A172 (cell line): ENCODE data around the gene NFE2L1. TPM values are rescaled to one million over a fixed set of nuclear protein-coding genes. Genes with fewer than 3 reads are reported as not detected.
A peak's percentile ranks its signal among the peaks of the same experiment; 100 is the strongest.
"Not testable (repeated sequence)": the region's sequence is repeated elsewhere in the genome, so short reads cannot be mapped to it uniquely, and the experiment has no call there.

Experiments
- DNase-seq: peaks from one replicate; pipeline ENCODE4 v3.0.0-alpha.2; 2015; ENCODE audit warnings: low spot score
- total RNA-seq: library from RNA; depleted of rRNA; stranded (reverse); fragments of >200 nt; shearing (Covaris generic); gene quantifications from 2 replicates; pipeline ENCODE4 v1.2.3, GENCODE V29; 2014

NFE2L1 gene
- total RNA-seq, 1 experiment from 2014 or later, result 140 TPM

GRCh38 chr17:48023400-48024148 lies 24.6 kb upstream of the NFE2L1 start:
- peak; percentile 85 for DNase-seq

- peak; percentile 88 for DNase-seq
Observed at GRCh38 chr17:48024149-48025039, 23.8 kb upstream of the NFE2L1 start.

GRCh38 chr17:48025040-48025903 lies 22.9 kb upstream of the NFE2L1 start:
- peak; percentile 97 for DNase-seq

- no peak for DNase-seq
Observed at GRCh38 chr17:48025904-48026501, 22.2 kb upstream of the NFE2L1 start.

- DNase-seq, result peak; percentile 91
Observed at GRCh38 chr17:48026502-48027321, 21.4 kb upstream of the NFE2L1 start.

- DNase-seq, result no peak
Observed at GRCh38 chr17:48027322-48027981, 20.7 kb upstream of the NFE2L1 start.

GRCh38 chr17:48028736-48029135 lies 19.4 kb upstream of the NFE2L1 start:
- DNase-seq, result no peak

- DNase-seq, result peak; percentile 46
Observed at GRCh38 chr17:48030531-48030930, 17.6 kb upstream of the NFE2L1 start.

- no peak for DNase-seq
Observed at GRCh38 chr17:48031966-48032365, 16.2 kb upstream of the NFE2L1 start.

- not testable (repeated sequence) for DNase-seq
Observed at GRCh38 chr17:48034734-48035133, 13.4 kb upstream of the NFE2L1 start.

GRCh38 chr17:48036693-48037035 lies 11.5 kb upstream of the NFE2L1 start:
- no peak for DNase-seq

GRCh38 chr17:48037036-48037837 lies 10.9 kb upstream of the NFE2L1 start, which contains the start of gene COPZ2:
Gene COPZ2, minus strand, starts transcription at chr17:48037797. Its CDS starts 20 bp downstream, at chr17:48037777.
- no peak for DNase-seq

GRCh38 chr17:48037838-48038323 lies 10.3 kb upstream of the NFE2L1 start:
- DNase-seq, result no peak

- DNase-seq, result no peak
Observed at GRCh38 chr17:48038687-48039086, 9.5 kb upstream of the NFE2L1 start.

GRCh38 chr17:48043176-48043575 lies 5.0 kb upstream of the NFE2L1 start:
- no peak for DNase-seq

GRCh38 chr17:48044851-48045250 lies 3.3 kb upstream of the NFE2L1 start:
- DNase-seq, result no peak

GRCh38 chr17:48045316-48046001 lies 2.7 kb upstream of the NFE2L1 start:
- peak; percentile 55 for DNase-seq

- DNase-seq, result no peak
Observed at GRCh38 chr17:48046296-48046695, 1.9 kb upstream of the NFE2L1 start.
